ENCODE results near the gene ETFA. TPM values are rescaled to one million over a fixed set of nuclear protein-coding genes. Genes with fewer than 3 reads are reported as not detected.

ETFA gene
- total and polyA plus RNA-seq, 9 of the 15 experiments (the other 6 are each of a cell fraction or from before 2014, with no cell fraction given), result 130 to 543 (median 232) TPM

GRCh38 chr15:76204916-76205460, 106.3 kb downstream of the ETFA start (continued):
- TF ChIP-seq PYGO2 (tag; IDR thresholded peaks at IDR 0.05) (no peak), RBM14 (IDR thresholded peaks at IDR 0.05; ENCODE audit: borderline replicate concordance, insufficient read depth, low read depth, low read length) (no peak), UBTF (IDR thresholded peaks at IDR 0.05; ENCODE audit: borderline replicate concordance in 1 of 2, low read depth in 2 of 2, low read length in 2 of 2) (no peak), E2F4 (CRISPR knock-in tag; IDR thresholded peaks at IDR 0.05; ENCODE audit: low read depth) (no peak), KLF1 (tag; IDR thresholded peaks at IDR 0.05) (no peak), GABPB1 (CRISPR knock-in tag; IDR thresholded peaks at IDR 0.05) (no peak), FOSL1 (tag; conservative IDR thresholded peaks at IDR 0.05) (no peak), FOS (IDR thresholded peaks at IDR 0.05; ENCODE audit: extremely low read depth, insufficient read length) (no peak), ZNF699 (CRISPR knock-in tag; IDR thresholded peaks at IDR 0.05; ENCODE audit: insufficient replicate concordance) (no peak), ATF1 (CRISPR knock-in tag; IDR thresholded peaks at IDR 0.05) (no peak), ATF1 (tag; IDR thresholded peaks at IDR 0.05) (no peak), USF2 (CRISPR knock-in tag; IDR thresholded peaks at IDR 0.05) (no peak)
- TF ChIP-seq, protein P1, sequence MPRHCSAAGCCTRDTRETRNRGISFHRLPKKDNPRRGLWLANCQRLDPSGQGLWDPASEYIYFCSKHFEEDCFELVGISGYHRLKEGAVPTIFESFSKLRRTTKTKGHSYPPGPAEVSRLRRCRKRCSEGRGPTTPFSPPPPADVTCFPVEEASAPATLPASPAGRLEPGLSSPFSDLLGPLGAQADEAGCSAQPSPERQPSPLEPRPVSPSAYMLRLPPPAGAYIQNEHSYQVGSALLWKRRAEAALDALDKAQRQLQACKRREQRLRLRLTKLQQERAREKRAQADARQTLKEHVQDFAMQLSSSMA (CRISPR knock-in tag; IDR thresholded peaks at IDR 0.05), result no peak
- TF ChIP-seq, protein P2, sequence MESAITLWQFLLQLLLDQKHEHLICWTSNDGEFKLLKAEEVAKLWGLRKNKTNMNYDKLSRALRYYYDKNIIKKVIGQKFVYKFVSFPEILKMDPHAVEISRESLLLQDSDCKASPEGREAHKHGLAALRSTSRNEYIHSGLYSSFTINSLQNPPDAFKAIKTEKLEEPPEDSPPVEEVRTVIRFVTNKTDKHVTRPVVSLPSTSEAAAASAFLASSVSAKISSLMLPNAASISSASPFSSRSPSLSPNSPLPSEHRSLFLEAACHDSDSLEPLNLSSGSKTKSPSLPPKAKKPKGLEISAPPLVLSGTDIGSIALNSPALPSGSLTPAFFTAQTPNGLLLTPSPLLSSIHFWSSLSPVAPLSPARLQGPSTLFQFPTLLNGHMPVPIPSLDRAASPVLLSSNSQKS (CRISPR knock-in tag; IDR thresholded peaks at IDR 0.05), result no peak
- TF ChIP-seq, protein P3, sequence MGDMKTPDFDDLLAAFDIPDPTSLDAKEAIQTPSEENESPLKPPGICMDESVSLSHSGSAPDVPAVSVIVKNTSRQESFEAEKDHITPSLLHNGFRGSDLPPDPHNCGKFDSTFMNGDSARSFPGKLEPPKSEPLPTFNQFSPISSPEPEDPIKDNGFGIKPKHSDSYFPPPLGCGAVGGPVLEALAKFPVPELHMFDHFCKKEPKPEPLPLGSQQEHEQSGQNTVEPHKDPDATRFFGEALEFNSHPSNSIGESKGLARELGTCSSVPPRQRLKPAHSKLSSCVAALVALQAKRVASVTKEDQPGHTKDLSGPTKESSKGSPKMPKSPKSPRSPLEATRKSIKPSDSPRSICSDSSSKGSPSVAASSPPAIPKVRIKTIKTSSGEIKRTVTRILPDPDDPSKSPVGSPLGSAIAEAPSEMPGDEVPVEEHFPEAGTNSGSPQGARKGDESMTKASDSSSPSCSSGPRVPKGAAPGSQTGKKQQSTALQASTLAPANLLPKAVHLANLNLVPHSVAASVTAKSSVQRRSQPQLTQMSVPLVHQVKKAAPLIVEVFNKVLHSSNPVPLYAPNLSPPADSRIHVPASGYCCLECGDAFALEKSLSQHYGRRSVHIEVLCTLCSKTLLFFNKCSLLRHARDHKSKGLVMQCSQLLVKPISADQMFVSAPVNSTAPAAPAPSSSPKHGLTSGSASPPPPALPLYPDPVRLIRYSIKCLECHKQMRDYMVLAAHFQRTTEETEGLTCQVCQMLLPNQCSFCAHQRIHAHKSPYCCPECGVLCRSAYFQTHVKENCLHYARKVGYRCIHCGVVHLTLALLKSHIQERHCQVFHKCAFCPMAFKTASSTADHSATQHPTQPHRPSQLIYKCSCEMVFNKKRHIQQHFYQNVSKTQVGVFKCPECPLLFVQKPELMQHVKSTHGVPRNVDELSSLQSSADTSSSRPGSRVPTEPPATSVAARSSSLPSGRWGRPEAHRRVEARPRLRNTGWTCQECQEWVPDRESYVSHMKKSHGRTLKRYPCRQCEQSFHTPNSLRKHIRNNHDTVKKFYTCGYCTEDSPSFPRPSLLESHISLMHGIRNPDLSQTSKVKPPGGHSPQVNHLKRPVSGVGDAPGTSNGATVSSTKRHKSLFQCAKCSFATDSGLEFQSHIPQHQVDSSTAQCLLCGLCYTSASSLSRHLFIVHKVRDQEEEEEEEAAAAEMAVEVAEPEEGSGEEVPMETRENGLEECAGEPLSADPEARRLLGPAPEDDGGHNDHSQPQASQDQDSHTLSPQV (IDR thresholded peaks at IDR 0.05), result no peak
